GM19238 (cell line): Measurements from ENCODE around the gene SYNE2.

ENCODE experiments used
- DNase-seq: peaks from one replicate; pipeline ENCODE4 v3.0.0; 2011; ENCODE audit warnings: low spot score; ENCODE audit not compliant: insufficient read length

The SYNE2 gene

GRCh38 chr14:63908667-63909264 is 56.0 kb downstream of the SYNE2 start:
- DNase-seq: no peak

DNA sequence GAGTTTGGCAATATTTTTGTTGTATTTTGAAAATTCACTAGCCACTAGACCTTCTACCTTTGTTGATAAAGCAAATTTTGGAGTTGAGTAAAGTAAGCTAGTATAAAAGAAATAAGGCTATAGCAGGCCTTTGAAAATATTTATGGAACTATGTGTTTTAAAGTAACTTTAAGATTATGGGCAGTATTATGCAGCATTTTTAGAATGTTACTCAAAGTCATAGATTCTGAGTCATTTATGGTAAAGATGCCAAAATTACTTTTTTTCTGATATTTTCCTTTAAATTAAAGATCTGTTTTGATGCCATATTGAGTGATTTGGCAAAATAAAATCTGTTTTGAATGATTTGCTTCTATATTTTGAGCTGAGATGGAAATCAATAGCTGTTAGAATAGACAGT is 57.2 kb downstream of the SYNE2 start:
- no peak for DNase-seq

DNA sequence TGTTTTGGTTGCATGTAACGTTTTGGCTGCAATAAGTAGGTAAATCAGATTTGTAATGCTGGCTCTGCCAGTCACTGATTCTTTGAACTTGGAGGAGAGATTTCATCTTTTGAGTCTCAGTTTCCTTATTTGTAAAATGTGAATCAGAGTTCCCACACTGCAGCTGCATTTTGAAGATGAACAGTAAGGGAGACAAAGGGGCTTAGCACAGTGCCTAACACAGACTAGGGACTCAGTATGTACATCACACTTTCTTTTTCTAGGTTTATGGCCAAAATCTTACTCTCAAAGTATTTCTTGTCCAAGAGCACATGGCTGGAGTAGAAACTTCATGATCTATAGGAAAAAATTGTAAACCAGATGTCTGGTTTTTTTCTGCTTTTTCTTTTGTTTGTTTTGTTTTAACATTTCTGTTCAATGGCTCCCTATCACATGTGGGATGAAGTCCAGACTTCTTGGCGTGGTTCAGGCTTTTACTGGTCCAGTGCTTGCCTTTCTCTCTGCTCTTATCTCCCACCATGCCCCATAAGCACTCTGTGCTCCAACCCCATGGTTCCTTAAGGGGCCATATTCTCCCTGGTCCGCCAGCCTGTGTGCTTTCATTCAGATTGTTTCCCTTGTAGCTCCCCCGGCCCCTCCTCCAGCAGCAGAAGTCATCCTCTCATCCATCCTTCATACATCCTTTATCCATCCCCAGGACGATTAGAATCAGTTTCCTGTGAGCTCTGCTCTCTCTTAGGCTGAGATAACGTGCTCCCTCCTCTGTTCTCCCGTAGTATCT is 58.0 kb downstream of the SYNE2 start:
- DNase-seq: no peak

- no peak for DNase-seq
Observed at GRCh38 chr14:63911404-63911803, 58.6 kb downstream of the SYNE2 start.

DNA sequence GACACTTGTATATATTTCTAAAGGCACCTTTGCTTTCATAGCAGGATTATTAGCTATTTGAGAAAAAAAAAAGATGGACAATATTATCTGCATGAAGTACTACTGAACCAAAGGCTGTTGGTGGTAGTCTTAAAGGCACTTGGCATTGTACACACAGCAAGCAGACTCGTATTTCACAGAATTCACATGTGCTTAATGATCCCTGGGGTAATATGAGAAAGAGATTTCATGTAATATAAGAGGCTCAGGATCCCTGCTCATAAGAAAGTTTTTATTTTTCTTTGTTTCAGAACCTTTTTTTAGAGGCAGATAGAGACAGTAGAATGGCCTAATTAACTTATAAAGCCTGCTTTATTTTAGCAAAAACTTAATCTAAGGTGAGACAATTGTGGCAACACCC is 59.5 kb downstream of the SYNE2 start:
- no peak for DNase-seq

GRCh38 chr14:63918411-63918810 is 65.6 kb downstream of the SYNE2 start:
- no peak for DNase-seq

GRCh38 chr14:63922696-63923421 is 70.1 kb downstream of the SYNE2 start:
- no peak for DNase-seq

- DNase-seq: no peak
Observed at GRCh38 chr14:63923422-63923752, 70.6 kb downstream of the SYNE2 start.

GRCh38 chr14:63924375-63924774 is 71.6 kb downstream of the SYNE2 start:
- DNase-seq: no peak

- no peak for DNase-seq
Observed at GRCh38 chr14:63926641-63927040, 73.8 kb downstream of the SYNE2 start.

- DNase-seq: no peak
Observed at GRCh38 chr14:63928744-63929174, 76.0 kb downstream of the SYNE2 start.

- DNase-seq: no peak
Observed at GRCh38 chr14:63933110-63933509, 80.3 kb downstream of the SYNE2 start.

DNA sequence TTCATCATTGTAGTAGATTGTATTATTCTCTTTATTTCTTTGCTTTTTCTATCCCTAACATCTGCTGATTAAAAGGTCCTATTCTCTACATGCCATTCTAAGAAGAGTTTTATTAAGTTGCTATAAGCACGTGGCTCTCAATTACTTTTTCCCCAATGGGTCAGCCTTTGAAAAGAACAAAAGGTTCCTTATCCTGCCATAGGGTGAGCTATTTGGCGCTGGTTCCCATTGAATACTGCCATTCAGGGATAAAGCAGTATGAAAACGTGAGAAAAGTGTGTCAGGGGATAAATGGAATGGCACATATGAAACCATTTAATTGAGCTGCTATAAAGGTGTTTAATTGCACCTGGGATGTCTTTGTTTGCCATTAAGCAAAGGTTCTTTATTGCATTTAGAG is 80.9 kb downstream of the SYNE2 start:
- DNase-seq: no peak

DNA sequence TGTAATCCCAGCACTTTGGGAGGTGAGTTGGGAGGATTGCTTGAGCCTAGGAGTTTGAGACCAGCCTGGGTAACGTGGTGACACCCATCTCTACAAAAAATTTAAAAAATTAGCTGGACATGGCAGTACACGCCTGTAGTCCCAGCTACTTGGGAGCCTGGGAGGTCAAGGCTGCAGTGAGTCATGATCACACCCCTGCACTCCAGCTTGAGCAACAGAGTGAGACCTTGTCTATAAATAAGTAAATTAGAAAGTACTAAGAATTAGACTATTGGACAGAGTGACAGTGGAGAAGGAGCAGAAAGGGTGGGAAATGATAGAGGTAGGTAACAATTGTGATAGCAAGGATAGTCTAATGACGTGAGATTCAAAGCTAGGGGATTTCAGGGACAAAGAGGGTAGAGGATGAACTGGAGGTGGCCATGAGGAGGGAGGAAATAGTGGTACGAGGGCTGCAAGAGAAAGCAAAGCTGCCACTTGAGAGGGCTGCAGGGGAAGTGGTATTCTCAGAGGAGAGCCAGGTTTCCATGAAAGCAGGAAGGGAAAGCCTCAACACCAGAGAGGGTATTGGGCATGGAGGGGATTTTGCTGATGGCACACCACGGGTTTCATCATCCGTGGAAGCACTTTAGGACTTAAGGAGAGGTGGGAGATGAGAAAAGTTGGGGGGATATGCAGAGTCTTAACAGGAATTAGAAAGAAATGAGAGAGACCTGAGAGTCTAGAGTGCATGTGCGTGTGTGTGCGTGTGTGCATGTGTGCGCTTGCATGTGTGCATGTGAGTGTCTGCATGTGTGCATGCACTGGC is 85.6 kb downstream of the SYNE2 start:
- no peak for DNase-seq

- DNase-seq: no peak
Observed at GRCh38 chr14:63939006-63939270, 86.1 kb downstream of the SYNE2 start.

- no peak for DNase-seq
Observed at GRCh38 chr14:63940387-63940786, 87.6 kb downstream of the SYNE2 start.

- DNase-seq: no peak
Observed at GRCh38 chr14:63941023-63941422, 88.2 kb downstream of the SYNE2 start.

- no peak for DNase-seq
Observed at GRCh38 chr14:63949696-63950095, 96.9 kb downstream of the SYNE2 start.

- DNase-seq: no peak
Observed at GRCh38 chr14:63951021-63951420, 98.2 kb downstream of the SYNE2 start.

- DNase-seq: no peak
Observed at GRCh38 chr14:63951429-63951828, 98.6 kb downstream of the SYNE2 start.

DNA sequence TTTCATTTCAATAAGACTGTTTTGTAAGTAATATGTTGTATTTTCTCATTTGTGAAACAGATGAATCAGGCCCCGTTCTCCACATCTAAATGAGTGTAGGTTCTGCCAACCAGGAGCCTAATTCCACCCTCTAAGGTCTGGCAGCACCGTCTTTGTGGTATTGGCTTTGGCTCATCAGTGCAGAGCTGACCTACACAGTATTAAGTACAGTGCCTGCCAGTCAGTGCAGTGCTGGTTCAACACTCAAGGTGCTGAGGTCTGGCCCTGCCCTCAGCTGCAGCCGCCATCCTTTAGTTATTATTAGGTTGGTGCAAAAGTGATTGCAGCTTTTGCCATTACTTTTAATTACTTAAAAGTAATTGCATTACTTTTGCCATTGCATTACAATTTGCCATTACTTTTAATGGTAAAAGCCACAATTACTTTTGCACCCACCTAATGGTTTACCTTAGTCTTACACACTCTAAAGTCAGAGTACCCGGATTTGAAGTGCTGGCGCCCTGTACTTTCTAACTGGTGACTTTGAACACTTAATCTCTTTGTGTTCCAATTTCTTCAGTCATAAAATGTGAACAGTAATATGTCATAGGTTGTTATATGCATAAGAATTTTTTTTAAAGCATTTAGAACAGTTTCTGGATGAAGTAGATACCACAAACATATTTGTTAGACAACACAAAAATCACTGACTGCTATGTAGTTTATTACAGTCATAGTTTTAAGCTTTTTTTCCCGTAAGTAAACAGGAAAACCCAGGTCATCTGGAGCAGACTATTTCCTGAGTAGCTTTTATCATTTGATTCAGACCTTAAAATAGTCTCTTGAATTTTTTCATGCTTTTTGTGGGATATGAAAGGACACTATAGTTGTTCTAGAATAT is 99.5 kb downstream of the SYNE2 start:
- DNase-seq: no peak
